GM13977 (cell line): ENCODE results near the gene JAK3.

Source experiments
- DNase-seq: peaks from one replicate; pipeline ENCODE4 v3.0.0; 2012; ENCODE audit warnings: low spot score
- in situ Hi-C: fragments of 300-500 bp; cut with MboI; formaldehyde crosslinking; loops from one replicate; pipeline ENCODE4 v1.12.0; 2022; ENCODE audit warnings: low sequenced_read_pairs, low pct_unique_long_range_greater_than_20kb, mixed read lengths, inconsistent platforms; ENCODE audit not compliant: unreplicated experiment
- TF ChIP-seq, protein P1 (sequence below): IDR thresholded peaks from 2 replicates; pipeline ENCODE4 v1.5.1; 2012; ENCODE audit warnings: mild to moderate bottlenecking, control low read depth; ENCODE audit not compliant: insufficient read depth; ENCODE audit errors: extremely low read depth, missing control alignments

Gene JAK3

DNA sequence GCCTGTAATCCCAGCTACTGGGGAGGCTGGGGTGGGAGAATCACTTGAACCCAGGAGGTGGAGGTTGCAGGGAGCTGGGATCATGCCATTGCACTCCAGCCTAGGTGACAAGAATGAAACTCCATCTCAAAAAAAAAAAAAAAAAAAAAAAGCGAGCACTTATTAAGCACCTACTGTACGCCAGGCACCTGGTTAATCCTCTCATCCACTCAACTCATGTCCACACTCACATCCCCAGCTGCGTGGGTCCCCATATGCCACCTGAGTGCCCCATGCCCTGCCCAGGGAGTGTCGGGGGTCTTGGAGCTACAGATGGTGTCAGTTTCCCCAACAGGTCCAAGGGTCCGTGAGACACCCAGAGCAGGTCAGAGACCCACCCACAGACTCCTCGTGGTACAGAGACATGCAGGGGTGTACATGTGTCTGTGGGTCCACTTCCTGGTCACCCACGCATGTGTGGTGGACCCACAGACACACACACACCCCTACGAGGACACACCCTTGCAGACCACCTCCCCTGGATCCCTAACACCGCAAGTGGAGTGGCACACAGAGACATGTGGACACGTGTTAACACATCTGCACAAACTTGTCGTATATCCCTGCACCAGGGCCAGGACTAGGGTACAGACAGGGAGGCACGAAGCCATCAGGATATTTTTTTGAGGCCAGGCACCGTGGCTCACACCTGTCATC is 30.0 kb downstream of the JAK3 start:
- TF ChIP-seq, protein P1, sequence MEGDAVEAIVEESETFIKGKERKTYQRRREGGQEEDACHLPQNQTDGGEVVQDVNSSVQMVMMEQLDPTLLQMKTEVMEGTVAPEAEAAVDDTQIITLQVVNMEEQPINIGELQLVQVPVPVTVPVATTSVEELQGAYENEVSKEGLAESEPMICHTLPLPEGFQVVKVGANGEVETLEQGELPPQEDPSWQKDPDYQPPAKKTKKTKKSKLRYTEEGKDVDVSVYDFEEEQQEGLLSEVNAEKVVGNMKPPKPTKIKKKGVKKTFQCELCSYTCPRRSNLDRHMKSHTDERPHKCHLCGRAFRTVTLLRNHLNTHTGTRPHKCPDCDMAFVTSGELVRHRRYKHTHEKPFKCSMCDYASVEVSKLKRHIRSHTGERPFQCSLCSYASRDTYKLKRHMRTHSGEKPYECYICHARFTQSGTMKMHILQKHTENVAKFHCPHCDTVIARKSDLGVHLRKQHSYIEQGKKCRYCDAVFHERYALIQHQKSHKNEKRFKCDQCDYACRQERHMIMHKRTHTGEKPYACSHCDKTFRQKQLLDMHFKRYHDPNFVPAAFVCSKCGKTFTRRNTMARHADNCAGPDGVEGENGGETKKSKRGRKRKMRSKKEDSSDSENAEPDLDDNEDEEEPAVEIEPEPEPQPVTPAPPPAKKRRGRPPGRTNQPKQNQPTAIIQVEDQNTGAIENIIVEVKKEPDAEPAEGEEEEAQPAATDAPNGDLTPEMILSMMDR = no peak
- in situ Hi-C loops = no loop called here
- no peak for DNase-seq

DNA sequence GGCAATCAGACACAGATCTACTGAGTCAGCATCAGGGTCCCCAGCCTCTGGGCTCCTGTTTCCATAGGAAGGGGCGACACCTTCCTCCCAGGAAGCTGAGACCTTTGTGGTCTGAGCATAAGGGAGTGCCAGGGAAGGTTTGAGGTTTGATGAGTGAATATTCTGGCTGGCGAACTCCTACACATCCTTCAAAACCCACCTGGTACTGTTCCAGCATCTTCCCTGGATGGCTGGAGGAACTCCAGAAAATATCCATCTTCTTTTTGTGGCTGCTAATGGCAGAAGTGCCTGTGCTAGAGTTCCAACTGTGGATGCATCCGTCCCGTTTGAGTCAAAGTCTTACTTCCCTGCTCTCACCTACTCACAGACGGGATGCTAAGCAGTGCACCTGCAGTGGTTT is 35.7 kb downstream of the JAK3 start:
- no peak for DNase-seq
- in situ Hi-C loops = no loop called here
- TF ChIP-seq, protein P1 = no peak

DNA sequence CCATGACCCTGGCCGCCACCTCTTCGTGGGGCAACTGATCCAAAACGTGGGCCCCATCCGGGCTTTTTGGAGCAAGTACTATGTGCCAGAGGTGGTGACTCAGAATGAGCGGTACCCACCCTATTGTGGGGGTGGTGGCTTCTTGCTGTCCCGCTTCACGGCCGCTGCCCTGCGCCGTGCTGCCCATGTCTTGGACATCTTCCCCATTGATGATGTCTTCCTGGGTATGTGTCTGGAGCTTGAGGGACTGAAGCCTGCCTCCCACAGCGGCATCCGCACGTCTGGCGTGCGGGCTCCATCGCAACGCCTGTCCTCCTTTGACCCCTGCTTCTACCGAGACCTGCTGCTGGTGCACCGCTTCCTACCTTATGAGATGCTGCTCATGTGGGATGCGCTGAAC is 36.1 kb downstream of the JAK3 start:
- in situ Hi-C loops = no loop called here
- DNase-seq = no peak
- TF ChIP-seq, protein P1 = no peak

DNA sequence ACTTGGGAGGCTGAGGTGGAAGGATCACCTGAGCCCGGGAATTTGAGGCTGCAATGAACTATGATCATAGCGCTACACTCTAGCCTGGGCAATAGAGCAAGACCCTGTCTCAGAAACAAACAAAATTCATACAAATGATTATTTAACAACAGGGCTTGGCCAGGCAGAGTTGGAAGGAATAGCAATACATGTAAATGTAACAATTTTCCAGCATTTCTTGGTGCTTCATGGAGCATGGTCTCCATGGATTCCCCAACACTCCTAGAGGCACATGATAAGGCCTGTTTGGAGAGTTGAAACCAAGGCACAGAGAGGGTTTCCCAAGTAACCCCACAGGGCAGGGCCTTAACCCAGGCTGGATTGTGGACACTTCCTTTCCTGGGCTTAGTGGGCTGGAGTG is 36.7 kb downstream of the JAK3 start:
- TF ChIP-seq, protein P1 = no peak
- DNase-seq = no peak
- in situ Hi-C loops = no loop called here

DNA sequence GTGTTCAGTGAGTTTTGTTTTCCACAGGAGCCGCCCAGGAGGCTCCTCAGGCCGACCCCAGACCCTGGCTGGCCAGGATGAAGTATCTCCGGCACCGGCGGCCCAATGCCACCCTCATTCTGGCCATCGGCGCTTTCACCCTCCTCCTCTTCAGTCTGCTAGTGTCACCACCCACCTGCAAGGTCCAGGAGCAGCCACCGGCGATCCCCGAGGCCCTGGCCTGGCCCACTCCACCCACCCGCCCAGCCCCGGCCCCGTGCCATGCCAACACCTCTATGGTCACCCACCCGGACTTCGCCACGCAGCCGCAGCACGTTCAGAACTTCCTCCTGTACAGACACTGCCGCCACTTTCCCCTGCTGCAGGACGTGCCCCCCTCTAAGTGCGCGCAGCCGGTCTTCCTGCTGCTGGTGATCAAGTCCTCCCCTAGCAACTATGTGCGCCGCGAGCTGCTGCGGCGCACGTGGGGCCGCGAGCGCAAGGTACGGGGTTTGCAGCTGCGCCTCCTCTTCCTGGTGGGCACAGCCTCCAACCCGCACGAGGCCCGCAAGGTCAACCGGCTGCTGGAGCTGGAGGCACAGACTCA is 40.0 kb downstream of the JAK3 start:
- TF ChIP-seq, protein P1 = no peak
- peak; percentile 34 for DNase-seq
- in situ Hi-C loops = no loop called here

DNA sequence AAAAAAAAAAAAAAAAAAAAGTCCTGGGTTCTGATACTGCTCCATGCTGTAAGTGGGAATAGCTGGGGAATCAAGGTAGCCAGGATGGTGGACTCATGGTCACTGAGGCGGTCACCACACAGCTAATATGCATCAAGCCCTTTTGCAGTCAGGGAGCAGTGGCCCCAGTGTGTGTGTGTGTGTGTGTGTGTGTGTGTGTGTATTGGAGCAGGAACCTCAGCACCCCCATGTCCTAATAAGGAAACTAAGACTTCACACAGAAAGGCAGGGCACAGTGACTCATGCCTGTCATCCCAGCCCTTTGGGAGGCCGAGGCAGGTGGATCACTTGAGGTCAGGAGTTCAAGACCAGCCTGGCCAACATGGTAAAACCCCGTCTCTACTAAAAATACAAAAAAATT is 40.8 kb downstream of the JAK3 start:
- in situ Hi-C loops = no loop called here
- DNase-seq = peak; percentile 22
- TF ChIP-seq, protein P1 = no peak

DNA sequence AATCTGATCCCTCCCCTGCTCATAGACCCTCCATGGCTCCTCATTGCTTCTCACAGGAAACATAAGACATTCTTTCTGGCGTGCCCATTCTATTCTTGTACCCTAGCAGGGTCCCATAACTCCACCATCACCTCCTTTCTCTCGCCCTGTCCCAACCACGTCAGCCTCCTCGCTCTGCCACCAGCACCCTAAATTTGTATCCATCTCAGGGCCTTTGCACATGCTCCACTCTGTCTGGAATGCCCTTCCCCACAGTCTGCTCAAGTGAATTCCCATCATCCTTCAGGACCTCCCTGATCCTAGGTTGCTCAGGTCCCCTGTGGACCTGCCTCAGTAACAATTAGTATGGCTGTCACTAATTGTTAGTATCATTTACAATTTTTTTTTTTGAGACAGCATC is 42.4 kb downstream of the JAK3 start:
- TF ChIP-seq, protein P1 = no peak
- no peak for DNase-seq
- in situ Hi-C loops = no loop called here
